ENCODE results near the gene AGPAT3. TPM values are rescaled to one million over a fixed set of nuclear protein-coding genes. Genes with fewer than 3 reads are reported as not detected.
"Not testable (repeated sequence)": the region's sequence is repeated elsewhere in the genome, so short reads cannot be mapped to it uniquely, and the experiment has no call there.

The AGPAT3 gene
- total and polyA plus RNA-seq, 5 donors from 2014 or later = 13.3 to 67.8 (median 18.1) TPM

GRCh38 chr21:43892334-43892733 lies 27.3 kb downstream of the AGPAT3 start:
- Histone ChIP-seq H3K4me3 (ENCODE audit: low read depth, low read length) (peak overlapping the region; percentile 83), H3K27me3 (ENCODE audit: control insufficient read depth, insufficient read depth, low read length) (no peaks in the 10 kb centered on the region), H3K9me3 (ENCODE audit: control insufficient read depth in 2 of 2, low read length in 2 of 2) (no peaks in the 10 kb centered on the region), H3K36me3 (ENCODE audit: control insufficient read depth, insufficient read depth, low read length) (peaks cover 9% of the 10 kb centered on the region), H3K27ac (ENCODE audit: insufficient read depth, low read length, poor library complexity, severe bottlenecking) (peak overlapping the region; percentile 26), H3K4me1 (ENCODE audit: control insufficient read depth, insufficient read depth, low read length, poor library complexity, severe bottlenecking) (peaks cover 14% of the 10 kb centered on the region)
- ATAC-seq (ENCODE audit: low read depth in 2 of 2) = no peak
- Mint-ChIP-seq H3K4me1 (peaks cover 17 to 55% (median 33%) of the 10 kb centered on the region in 4 donors), H3K9me3 (no peaks in the 10 kb centered on the region), H3K36me3 (peaks cover 10% of the 10 kb centered on the region), H3K4me3 (peak overlapping the region in 1 of 4 donors; percentile 77), H3K27me3 (no peaks in the 10 kb centered on the region), H3K27ac (peak overlapping the region in 2 of 3 donors; percentile 67 to 78)
- no peak for DNase-seq

- Histone ChIP-seq H3K36me3 (ENCODE audit: control insufficient read depth, insufficient read depth, low read length) (peaks cover 9% of the 10 kb centered on the region), H3K9me3 (ENCODE audit: control insufficient read depth in 2 of 2, low read length in 2 of 2) (no peaks in the 10 kb centered on the region), H3K27ac (ENCODE audit: insufficient read depth, low read length, poor library complexity, severe bottlenecking) (peak overlapping the region; percentile 26), H3K27me3 (ENCODE audit: control insufficient read depth, insufficient read depth, low read length) (no peaks in the 10 kb centered on the region), H3K4me1 (ENCODE audit: control insufficient read depth, insufficient read depth, low read length, poor library complexity, severe bottlenecking) (peaks cover 14% of the 10 kb centered on the region), H3K4me3 (ENCODE audit: low read depth, low read length) (peak overlapping the region; percentile 83)
- Mint-ChIP-seq H3K4me3 (peak overlapping the region; percentile 3 to 90 (median 78)), H3K9me3 (no peaks in the 10 kb centered on the region), H3K27ac (peak overlapping the region; percentile 67 to 100 (median 90)), H3K27me3 (no peaks in the 10 kb centered on the region), H3K36me3 (peaks cover 15% of the 10 kb centered on the region), H3K4me1 (peaks cover 19 to 54% (median 35%) of the 10 kb centered on the region in 4 donors)
- peak; percentile 38 to 45 for ATAC-seq (ENCODE audit: low read depth in 2 of 2)
- peak in 1 of 3 donors; percentile 38 for DNase-seq
These were observed 28.0 kb downstream of the AGPAT3 start for GRCh38 chr21:43892984-43893535.

- Mint-ChIP-seq H3K36me3 (peaks cover 18% of the 10 kb centered on the region), H3K9me3 (peaks cover 0 to 2% (median 0%) of the 10 kb centered on the region in 7 donors), H3K4me1 (peaks cover 22 to 50% (median 33%) of the 10 kb centered on the region in 4 donors), H3K27ac (peak overlapping the region; percentile 67 to 100 (median 90)), H3K4me3 (peak overlapping the region; percentile 3 to 90 (median 78)), H3K27me3 (no peaks in the 10 kb centered on the region)
- Histone ChIP-seq H3K36me3 (ENCODE audit: control insufficient read depth, insufficient read depth, low read length) (peaks cover 6% of the 10 kb centered on the region), H3K4me3 (ENCODE audit: low read depth, low read length) (peak overlapping the region; percentile 83), H3K9me3 (ENCODE audit: control insufficient read depth in 2 of 2, low read length in 2 of 2) (no peaks in the 10 kb centered on the region), H3K27me3 (ENCODE audit: control insufficient read depth, insufficient read depth, low read length) (no peaks in the 10 kb centered on the region), H3K4me1 (ENCODE audit: control insufficient read depth, insufficient read depth, low read length, poor library complexity, severe bottlenecking) (peaks cover 14% of the 10 kb centered on the region), H3K27ac (ENCODE audit: insufficient read depth, low read length, poor library complexity, severe bottlenecking) (peak overlapping the region; percentile 26)
- DNase-seq (peak in 1 of 3 donors; percentile 53), ATAC-seq (ENCODE audit: low read depth in 2 of 2) (peak; percentile 65 to 73)
These were observed 28.6 kb downstream of the AGPAT3 start for GRCh38 chr21:43893536-43894205.

- Histone ChIP-seq H3K36me3 (ENCODE audit: control insufficient read depth, insufficient read depth, low read length) (peaks cover 7% of the 10 kb centered on the region), H3K4me1 (ENCODE audit: control insufficient read depth, insufficient read depth, low read length, poor library complexity, severe bottlenecking) (peaks cover 14% of the 10 kb centered on the region), H3K27ac (ENCODE audit: insufficient read depth, low read length, poor library complexity, severe bottlenecking) (peak overlapping the region; percentile 26), H3K4me3 (ENCODE audit: low read depth, low read length) (peak overlapping the region; percentile 83), H3K9me3 (ENCODE audit: control insufficient read depth in 2 of 2, low read length in 2 of 2) (no peaks in the 10 kb centered on the region), H3K27me3 (ENCODE audit: control insufficient read depth, insufficient read depth, low read length) (no peaks in the 10 kb centered on the region)
- Mint-ChIP-seq H3K4me1 (peaks cover 22 to 50% (median 35%) of the 10 kb centered on the region in 4 donors), H3K4me3 (peak overlapping the region; percentile 3 to 90 (median 78)), H3K36me3 (peaks cover 22% of the 10 kb centered on the region), H3K27ac (peak overlapping the region; percentile 67 to 90 (median 84)), H3K9me3 (peaks cover 0 to 4% (median 0%) of the 10 kb centered on the region in 7 donors), H3K27me3 (no peaks in the 10 kb centered on the region)
- DNase-seq (no peak), ATAC-seq (ENCODE audit: low read depth in 2 of 2) (no peak)
These were observed 29.2 kb downstream of the AGPAT3 start for GRCh38 chr21:43894206-43894577.

GRCh38 chr21:43895196-43895595 lies 30.2 kb downstream of the AGPAT3 start:
- Mint-ChIP-seq H3K4me3 (no peak overlapping the region), H3K27me3 (no peaks in the 10 kb centered on the region), H3K36me3 (peaks cover 19% of the 10 kb centered on the region), H3K27ac (peak overlapping the region in 1 of 3 donors; percentile 67), H3K9me3 (peaks cover 0 to 4% (median 0%) of the 10 kb centered on the region in 7 donors), H3K4me1 (peaks cover 22 to 48% (median 37%) of the 10 kb centered on the region in 4 donors)
- H3K9me3 ChIP-seq (ENCODE audit: control insufficient read depth in 2 of 2, low read length in 2 of 2) = no peaks in the 10 kb centered on the region
- peaks cover 10% of the 10 kb centered on the region for H3K36me3 ChIP-seq (ENCODE audit: control insufficient read depth, insufficient read depth, low read length)
- ATAC-seq (ENCODE audit: low read depth in 2 of 2) (no peak), DNase-seq (no peak)
- no peak overlapping the region for H3K4me3 ChIP-seq (ENCODE audit: low read depth, low read length)
- H3K4me1 ChIP-seq (ENCODE audit: control insufficient read depth, insufficient read depth, low read length, poor library complexity, severe bottlenecking) = peaks cover 14% of the 10 kb centered on the region
- H3K27me3 ChIP-seq (ENCODE audit: control insufficient read depth, insufficient read depth, low read length) = no peaks in the 10 kb centered on the region
- no peak overlapping the region for H3K27ac ChIP-seq (ENCODE audit: insufficient read depth, low read length, poor library complexity, severe bottlenecking)

GRCh38 chr21:43896696-43897299 lies 31.8 kb downstream of the AGPAT3 start:
- H3K27me3 ChIP-seq (ENCODE audit: control insufficient read depth, insufficient read depth, low read length); DNase-seq; H3K27me3 Mint-ChIP-seq; ATAC-seq (ENCODE audit: low read depth in 2 of 2); H3K27ac ChIP-seq (ENCODE audit: insufficient read depth, low read length, poor library complexity, severe bottlenecking); H3K9me3 Mint-ChIP-seq; H3K27ac Mint-ChIP-seq; H3K9me3 ChIP-seq (ENCODE audit: control insufficient read depth in 2 of 2, low read length in 2 of 2); H3K4me3 ChIP-seq (ENCODE audit: low read depth, low read length): not testable (repeated sequence)
- Mint-ChIP-seq H3K4me1 (peaks cover 26 to 56% (median 41%) of the 10 kb centered on the region in 4 donors), H3K36me3 (peaks cover 28% of the 10 kb centered on the region), H3K4me3 (peak overlapping the region in 1 of 4 donors; percentile 88)
- Histone ChIP-seq H3K36me3 (ENCODE audit: control insufficient read depth, insufficient read depth, low read length) (peaks cover 15% of the 10 kb centered on the region), H3K4me1 (ENCODE audit: control insufficient read depth, insufficient read depth, low read length, poor library complexity, severe bottlenecking) (peaks cover 14% of the 10 kb centered on the region)

- peaks cover 0 to 4% (median 0%) of the 10 kb centered on the region in 7 donors for H3K9me3 Mint-ChIP-seq
- no peaks in the 10 kb centered on the region for H3K27me3 Mint-ChIP-seq
- Histone ChIP-seq H3K4me1 (ENCODE audit: control insufficient read depth, insufficient read depth, low read length, poor library complexity, severe bottlenecking) (no peaks in the 10 kb centered on the region), H3K27ac (ENCODE audit: insufficient read depth, low read length, poor library complexity, severe bottlenecking) (no peak overlapping the region), H3K36me3 (ENCODE audit: control insufficient read depth, insufficient read depth, low read length) (peaks cover 21% of the 10 kb centered on the region), H3K4me3 (ENCODE audit: low read depth, low read length) (no peak overlapping the region), H3K9me3 (ENCODE audit: control insufficient read depth in 2 of 2, low read length in 2 of 2) (no peaks in the 10 kb centered on the region), H3K27me3 (ENCODE audit: control insufficient read depth, insufficient read depth, low read length) (no peaks in the 10 kb centered on the region)
- H3K4me1 Mint-ChIP-seq = peaks cover 17 to 38% (median 30%) of the 10 kb centered on the region in 4 donors
- ATAC-seq (ENCODE audit: low read depth in 2 of 2) = no peak
- peak overlapping the region in 2 of 3 donors; percentile 76 to 85 for H3K27ac Mint-ChIP-seq
- H3K4me3 Mint-ChIP-seq = no peak overlapping the region
- H3K36me3 Mint-ChIP-seq = peaks cover 30% of the 10 kb centered on the region
- no peak for DNase-seq
These were observed 34.5 kb downstream of the AGPAT3 start for GRCh38 chr21:43899307-43900077.
